ENCODE data around the gene IRX4. TPM values are rescaled to one million over a fixed set of nuclear protein-coding genes. Genes with fewer than 3 reads are reported as not detected.

The IRX4 gene
- total RNA-seq (2022; extraction: Qiagen RNA extraction; ENCODE audit: low read depth), result 0.37 to 0.59 TPM (median 0.46 TPM) in 4 of 5 replicates, not detected in the other

DNA sequence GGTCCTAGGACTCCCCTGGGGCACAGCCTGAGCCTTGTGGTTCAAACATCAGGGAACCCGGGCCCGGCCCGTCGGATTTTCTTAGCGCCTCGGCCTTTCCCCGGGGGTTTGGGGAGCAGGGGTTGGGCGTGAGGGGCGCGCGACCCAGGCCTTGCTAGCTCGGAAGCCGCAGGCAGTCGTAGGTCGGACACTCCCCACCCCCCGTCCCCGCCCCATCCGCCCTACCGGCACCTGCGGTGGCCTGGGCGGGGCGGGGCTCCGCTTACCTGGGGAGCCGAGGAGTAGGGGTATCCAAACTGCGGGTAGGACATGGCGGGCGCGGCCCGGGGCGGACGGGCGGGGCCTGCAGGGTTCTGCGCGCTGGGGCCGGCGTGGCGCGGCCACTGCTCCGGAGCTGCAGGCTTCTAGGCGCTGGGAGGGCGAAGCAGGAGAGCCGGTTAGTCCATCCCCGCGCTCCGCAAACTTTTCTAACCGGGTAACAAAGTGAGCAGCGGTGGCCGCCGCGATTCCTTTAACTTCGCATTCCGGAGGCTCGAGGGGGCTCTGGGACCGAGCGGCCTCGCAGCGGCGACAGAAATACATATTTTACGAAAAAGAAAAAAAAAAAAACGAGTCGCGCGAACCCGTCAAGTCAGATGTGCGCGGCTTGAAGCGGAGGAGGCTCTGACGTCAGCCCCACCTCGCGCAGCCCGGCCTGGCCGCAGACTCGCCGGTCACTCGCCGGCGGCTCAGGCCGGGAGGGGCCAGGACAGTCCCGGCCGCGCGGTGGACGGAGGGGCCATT lies at the start of gene IRX4:
IRX4 (minus strand) TSS at position 589 of the 783 bp plus-strand sequence; CDS start at position 311, 278 bp downstream.

Other genes with a start within 250 kb of the IRX4 start
- gene MRPL36, start 83.1 kb downstream of the IRX4 start, total RNA-seq (2022; extraction: Qiagen RNA extraction; ENCODE audit: low read depth), result 90.0 to 119 TPM (median 112 TPM) in 5 replicates
- gene NDUFS6, start 81.5 kb downstream of the IRX4 start, total RNA-seq (2022; extraction: Qiagen RNA extraction; ENCODE audit: low read depth), result 109 to 141 TPM (median 119 TPM) in 5 replicates